ENCODE results near the gene KLK12. TPM values are rescaled to one million over a fixed set of nuclear protein-coding genes. Genes with fewer than 3 reads are reported as not detected.

The KLK12 gene
- total and polyA plus RNA-seq, 2 donors (not counting 3 experiments of a cell fraction or from before 2014, with no cell fraction given), result not detected

GRCh38 chr19:51065221-51065960, 30.6 kb upstream of the KLK12 start:
- H2AFZ ChIP-seq (ENCODE audit: low read depth, low read length), result no peak overlapping the region
- no peak for DNase-seq (ENCODE audit: low read depth, low spot score)
- no peak overlapping the region for H3K27ac ChIP-seq (ENCODE audit: insufficient read depth, low read depth, low read length)
- intact Hi-C loops (cut with micrococcal nuclease) (no loop called here), dilution Hi-C loops (cut with MboI; ENCODE audit: extremely low pct_ligation_motif_present, low sequenced_read_pairs) (no loop called here)
- H3K4me1 ChIP-seq (ENCODE audit: control insufficient read depth, extremely low read depth, insufficient read depth, low read length), result no peaks in the 10 kb centered on the region
- TF ChIP-seq MYC (IDR thresholded peaks at IDR 0.05; ENCODE audit: low read depth, low read length) (no peak), JUN (IDR thresholded peaks at IDR 0.05; ENCODE audit: borderline replicate concordance, insufficient read depth, insufficient read length, low read depth) (no peak), FOS (IDR thresholded peaks at IDR 0.05; ENCODE audit: borderline replicate concordance, insufficient read depth, low read length) (no peak), CTCF (IDR thresholded peaks at IDR 0.05; ENCODE audit: extremely low read depth in 1 of 2, insufficient read depth in 1 of 2, low read depth in 1 of 2, low read length in 2 of 2) (no peak), POLR2AphosphoS5 (IDR thresholded peaks at IDR 0.05; ENCODE audit: insufficient read depth, low read depth, low read length) (no peak), GATA2 (IDR thresholded peaks at IDR 0.05; ENCODE audit: insufficient read depth, insufficient read length, low read depth, low read length) (no peak), POLR2A (IDR thresholded peaks at IDR 0.05; ENCODE audit: low read depth, low read length) (no peak), EZH2 (IDR thresholded peaks at IDR 0.05; ENCODE audit: borderline replicate concordance, low read depth, low read length, severe bottlenecking) (no peak), MAX (IDR thresholded peaks at IDR 0.05; ENCODE audit: insufficient read depth, insufficient read length) (no peak)
- POLR2A ChIA-PET, result no interaction called here
- H4K20me1 ChIP-seq (replicated peaks; ENCODE audit: control insufficient read depth, extremely low read depth, insufficient read depth, low read length), result no peaks in the 10 kb centered on the region
- no peaks in the 10 kb centered on the region for H3K9me3 ChIP-seq (replicated peaks; ENCODE audit: control insufficient read depth, insufficient read depth, low read length)
- no peaks in the 10 kb centered on the region for H3K27me3 ChIP-seq (ENCODE audit: control insufficient read depth in 2 of 2, insufficient read depth in 2 of 2, low read length in 2 of 2)
- no peak overlapping the region for H3K4me2 ChIP-seq (ENCODE audit: insufficient read depth, low read length)
- H3K79me2 ChIP-seq (ENCODE audit: control insufficient read depth, insufficient read depth, low read length), result no peaks in the 10 kb centered on the region
- no peak overlapping the region for H3K4me3 ChIP-seq (replicated peaks in 1 of 3; ENCODE audit: insufficient read depth in 1 of 3, low read depth in 1 of 3, low read length in 3 of 3)
- H3K9ac ChIP-seq (replicated peaks; ENCODE audit: extremely low read depth, insufficient read depth, low read length), result no peak overlapping the region
- FAIRE-seq, result no peak
- H3K9me1 ChIP-seq (replicated peaks; ENCODE audit: control insufficient read depth, extremely low read depth, insufficient read depth, low read length), result no peaks in the 10 kb centered on the region
- CTCF ChIA-PET, result no interaction called here
- BruUV-seq (replicated peaks), result no TSS peak
- no peaks in the 10 kb centered on the region for H3K36me3 ChIP-seq (ENCODE audit: control insufficient read depth in 2 of 2, extremely low read depth in 1 of 2, insufficient read depth in 2 of 2, low read length in 2 of 2)

Measured in endothelial cell of umbilical vein (primary cell).